Hepatocyte (in vitro differentiated cells): Measurements from ENCODE around the gene TET1. TPM values are rescaled to one million over a fixed set of nuclear protein-coding genes. Genes with fewer than 3 reads are reported as not detected.
"Not testable (repeated sequence)": the region's sequence is repeated elsewhere in the genome, so short reads cannot be mapped to it uniquely, and the experiment has no call there.

Source experiments
- DNase-seq: peaks from one replicate; pipeline ENCODE4 v3.0.0-alpha.2; 2016; ENCODE audit warnings: low spot score
- H2AFZ ChIP-seq: fragments of 200-600 bp; sonication (generic); 2 replicates; pipeline ENCODE4 v1.6.0; 2016; ENCODE audit warnings: antibody characterized with exemption, mild to moderate bottlenecking
- H3K27ac ChIP-seq: fragments of 200-600 bp; sonication (generic); 2 replicates; pipeline ENCODE4 v1.5.1; 2016; ENCODE audit warnings: mild to moderate bottlenecking
- H3K27me3 ChIP-seq: fragments of 200-600 bp; sonication (generic); 2 replicates; pipeline ENCODE4 v1.6.1; 2016
- H3K36me3 ChIP-seq: fragments of 200-600 bp; sonication (generic); replicated peaks from 2 replicates; pipeline ENCODE4 v1.5.1; 2016; ENCODE audit warnings: low read depth; ENCODE audit not compliant: insufficient read depth
- H3K4me1 ChIP-seq: fragments of 200-600 bp; sonication (generic); 2 replicates; pipeline ENCODE4 v1.5.1; 2016; ENCODE audit warnings: mild to moderate bottlenecking, moderate library complexity; ENCODE audit not compliant: insufficient read depth
- H3K4me2 ChIP-seq: fragments of 200-600 bp; sonication (generic); 2 replicates; pipeline ENCODE4 v1.6.0; 2016
- H3K4me3 ChIP-seq: fragments of 200-600 bp; sonication (generic); 2 replicates; pipeline ENCODE4 v1.5.1; 2016; ENCODE audit warnings: mild to moderate bottlenecking
- H3K79me2 ChIP-seq: fragments of 200-600 bp; sonication (generic); 2 replicates; pipeline ENCODE4 v1.6.0; 2017; ENCODE audit warnings: mild to moderate bottlenecking
- H3K9me2 ChIP-seq: fragments of 200-600 bp; sonication (generic); replicated peaks from 2 replicates; pipeline ENCODE4 v1.6.0; 2017; ENCODE audit warnings: mild to moderate bottlenecking; ENCODE audit not compliant: insufficient read depth
- H3K9me3 ChIP-seq: fragments of 200-600 bp; sonication (generic); 2 replicates; pipeline ENCODE4 v1.5.1; 2016; ENCODE audit warnings: low read depth, mild to moderate bottlenecking
- H4K20me1 ChIP-seq: fragments of 200-600 bp; sonication (generic); 2 replicates; pipeline ENCODE4 v1.6.0; 2016; ENCODE audit warnings: mild to moderate bottlenecking; ENCODE audit not compliant: insufficient read depth, poor library complexity, severe bottlenecking
- CTCF ChIP-seq: fragments of 200-600 bp; sonication (generic); IDR thresholded peaks from 2 replicates; pipeline ENCODE4 v1.5.1; 2016; ENCODE audit warnings: antibody characterized with exemption, mild to moderate bottlenecking; ENCODE audit not compliant: poor library complexity
- EZH2 ChIP-seq: fragments of 200-600 bp; sonication (generic); IDR thresholded peaks from 2 replicates; pipeline ENCODE4 v1.6.1; 2016; ENCODE audit warnings: antibody characterized with exemption, mild to moderate bottlenecking, borderline replicate concordance
- EZH2phosphoT487 ChIP-seq: fragments of 200-600 bp; sonication (generic); IDR thresholded peaks from one replicate; pipeline ENCODE4 v1.6.1; 2018; ENCODE audit warnings: antibody characterized with exemption, mild to moderate bottlenecking, low read depth, moderate library complexity; ENCODE audit not compliant: unreplicated experiment, severe bottlenecking
- WGBS: methylation state at CpG from one replicate; pipeline ENCODE4 v1.1.6; 2016; ENCODE audit warnings: low lambda C conversion rate; ENCODE audit errors: missing lambda C conversion rate; 5-methylcytosine and 5-hydroxymethylcytosine counted together
- polyA plus RNA-seq: library from polyadenylated mRNA; unstranded; fragments of >200 nt; fragmentation: Nextera tagmentation; extraction: Ambion mirVana; gene quantifications from 2 replicates; pipeline ENCODE4 v1.2.1, GENCODE V29; 2016
- total RNA-seq: library from RNA; depleted of rRNA; stranded (reverse); fragments of >200 nt; gene quantifications from 2 replicates; pipeline ENCODE4 v1.2.3, GENCODE V29; 2014

Gene TET1
- total and polyA plus RNA-seq, 2 experiments from 2014 or later, result 2.4 to 13.6 TPM

GRCh38 chr10:68628576-68629127 is 68.5 kb downstream of the TET1 start:
- H3K9me3 ChIP-seq, result no peaks in the 10 kb centered on the region
- H3K4me1 ChIP-seq, result no peaks in the 10 kb centered on the region
- no peak overlapping the region for H2AFZ ChIP-seq
- 62% methylated on average over 6 of the region's 6 CpGs for WGBS
- H3K27me3 ChIP-seq, result no peaks in the 10 kb centered on the region
- no peaks in the 10 kb centered on the region for H3K9me2 ChIP-seq
- H3K4me2 ChIP-seq, result no peak overlapping the region
- no peak overlapping the region for H3K27ac ChIP-seq
- no peaks in the 10 kb centered on the region for H4K20me1 ChIP-seq
- no peak overlapping the region for H3K4me3 ChIP-seq
- H3K79me2 ChIP-seq, result peaks cover 16% of the 10 kb centered on the region
- DNase-seq, result no peak
- H3K36me3 ChIP-seq, result no peaks in the 10 kb centered on the region
- TF ChIP-seq CTCF, result no peak
- no peak for TF ChIP-seq EZH2phosphoT487
- no peak for TF ChIP-seq EZH2

- H3K36me3 ChIP-seq, H3K4me2 ChIP-seq, H3K27ac ChIP-seq, H3K9me3 ChIP-seq, H4K20me1 ChIP-seq, H3K4me1 ChIP-seq, DNase-seq, H3K27me3 ChIP-seq, H2AFZ ChIP-seq, H3K9me2 ChIP-seq, H3K4me3 ChIP-seq: not testable (repeated sequence)
- H3K79me2 ChIP-seq, result peaks cover 14% of the 10 kb centered on the region
- 100% methylated on average over 10 of the region's 10 CpGs for WGBS
Measured at GRCh38 chr10:68632271-68632560, 72.1 kb downstream of the TET1 start.

GRCh38 chr10:68633281-68633680 is 73.1 kb downstream of the TET1 start:
- peaks cover 11% of the 10 kb centered on the region for H3K79me2 ChIP-seq
- no peaks in the 10 kb centered on the region for H3K36me3 ChIP-seq
- no peak overlapping the region for H3K4me3 ChIP-seq
- no peaks in the 10 kb centered on the region for H3K4me1 ChIP-seq
- H3K9me2 ChIP-seq, result no peaks in the 10 kb centered on the region
- TF ChIP-seq CTCF (no peak), EZH2 (no peak), EZH2phosphoT487 (no peak)
- H4K20me1 ChIP-seq, result no peaks in the 10 kb centered on the region
- H3K9me3 ChIP-seq, result no peaks in the 10 kb centered on the region
- 92% methylated on average over 4 of the region's 4 CpGs for WGBS
- no peak for DNase-seq
- no peak overlapping the region for H3K27ac ChIP-seq
- H2AFZ ChIP-seq, result no peak overlapping the region
- no peak overlapping the region for H3K4me2 ChIP-seq
- no peaks in the 10 kb centered on the region for H3K27me3 ChIP-seq

GRCh38 chr10:68633816-68634466 is 73.8 kb downstream of the TET1 start:
- Histone ChIP-seq H3K9me3 (no peaks in the 10 kb centered on the region), H4K20me1 (no peaks in the 10 kb centered on the region), H3K79me2 (peaks cover 10% of the 10 kb centered on the region), H3K4me1 (no peaks in the 10 kb centered on the region), H3K4me3 (no peak overlapping the region), H3K27ac (no peak overlapping the region), H3K36me3 (no peaks in the 10 kb centered on the region), H3K4me2 (no peak overlapping the region), H3K27me3 (no peaks in the 10 kb centered on the region), H3K9me2 (no peaks in the 10 kb centered on the region), H2AFZ (no peak overlapping the region)
- no peak for DNase-seq
- TF ChIP-seq EZH2phosphoT487 (no peak), CTCF (no peak), EZH2 (no peak)
- WGBS, result 96% methylated on average over 4 of the region's 4 CpGs
